ENCODE data around the gene SLC16A3. TPM values are rescaled to one million over a fixed set of nuclear protein-coding genes. Genes with fewer than 3 reads are reported as not detected.

The SLC16A3 gene
- total RNA-seq, 1 experiment from 2014 or later: 28.7 TPM

DNA sequence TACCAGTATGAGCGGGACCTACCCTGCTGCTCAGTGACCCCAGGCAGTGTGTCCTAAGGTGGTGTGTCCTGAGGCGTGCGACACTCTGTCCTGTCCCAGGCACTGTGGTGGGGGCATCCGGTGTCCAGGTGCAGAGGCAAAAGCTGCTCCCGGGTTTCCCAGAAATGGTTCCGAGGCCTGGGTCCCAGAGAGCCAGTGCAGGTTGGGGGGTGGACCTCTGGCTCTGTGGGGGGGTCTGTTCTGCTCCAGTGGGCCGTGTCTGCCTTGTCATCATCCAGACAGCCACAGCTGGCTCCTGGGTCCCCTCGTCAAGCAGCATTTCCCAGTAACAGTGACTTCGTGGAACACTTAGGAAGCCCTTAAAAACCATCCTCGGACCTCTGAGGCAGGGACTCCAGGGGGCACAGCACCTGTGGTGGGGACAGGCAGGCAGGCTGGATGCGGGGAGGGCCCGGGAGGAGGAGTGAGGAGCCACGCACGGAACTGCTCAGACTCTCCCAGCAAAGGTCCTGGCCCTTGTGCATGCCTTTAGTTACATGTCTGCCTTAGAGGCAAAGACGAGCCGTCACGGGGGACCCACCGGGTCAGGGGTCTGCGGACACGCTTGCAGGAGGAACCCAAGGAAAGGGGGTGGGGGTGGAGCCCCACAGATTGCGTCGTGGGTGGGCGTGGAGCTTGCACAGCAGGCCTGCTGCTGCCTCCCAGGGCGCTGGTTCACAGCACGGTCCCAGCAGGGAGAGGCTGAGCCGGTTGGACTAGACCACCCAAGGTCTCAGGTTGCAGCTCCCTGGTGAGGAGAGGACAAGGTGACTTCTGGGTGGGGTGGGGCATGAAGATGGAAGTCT, 5.6 kb downstream of the SLC16A3 start:
- TF ChIP-seq ZNF423 (CRISPR knock-in tag; IDR thresholded peaks at IDR 0.05): peak; percentile 71; the same call in 1 of the 2 replicates
- TF ChIP-seq, protein P1, sequence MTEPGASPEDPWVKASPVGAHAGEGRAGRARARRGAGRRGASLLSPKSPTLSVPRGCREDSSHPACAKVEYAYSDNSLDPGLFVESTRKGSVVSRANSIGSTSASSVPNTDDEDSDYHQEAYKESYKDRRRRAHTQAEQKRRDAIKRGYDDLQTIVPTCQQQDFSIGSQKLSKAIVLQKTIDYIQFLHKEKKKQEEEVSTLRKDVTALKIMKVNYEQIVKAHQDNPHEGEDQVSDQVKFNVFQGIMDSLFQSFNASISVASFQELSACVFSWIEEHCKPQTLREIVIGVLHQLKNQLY (CRISPR knock-in tag; IDR thresholded peaks at IDR 0.05): no peak
- peaks cover 11% of the 10 kb centered on the region for H3K27me3 Mint-ChIP-seq (ENCODE audit: low read depth)
- H3K4me1 Mint-ChIP-seq: peaks cover 10% of the 10 kb centered on the region
- DNase-seq (ENCODE audit: low spot score): no peak
- no peak overlapping the region for H3K27ac Mint-ChIP-seq
- no peaks in the 10 kb centered on the region for H3K9me3 Mint-ChIP-seq
- ATAC-seq: no peak
- no peak overlapping the region for H3K4me3 Mint-ChIP-seq
- ChIA-PET CTCF (interaction anchor here (0.6 kb wide), 1 partner anchor 144 kb away, joined by 3 read pairs; no protein-coding TSS in a partner anchor), POLR2A (interaction anchor here (1.1 kb wide), 1 partner anchor 21 kb away, joined by 3 read pairs; no protein-coding TSS in a partner anchor)
- peaks cover 2% of the 10 kb centered on the region; the same call in 1 of the 2 replicates for H3K36me3 Mint-ChIP-seq

DNA sequence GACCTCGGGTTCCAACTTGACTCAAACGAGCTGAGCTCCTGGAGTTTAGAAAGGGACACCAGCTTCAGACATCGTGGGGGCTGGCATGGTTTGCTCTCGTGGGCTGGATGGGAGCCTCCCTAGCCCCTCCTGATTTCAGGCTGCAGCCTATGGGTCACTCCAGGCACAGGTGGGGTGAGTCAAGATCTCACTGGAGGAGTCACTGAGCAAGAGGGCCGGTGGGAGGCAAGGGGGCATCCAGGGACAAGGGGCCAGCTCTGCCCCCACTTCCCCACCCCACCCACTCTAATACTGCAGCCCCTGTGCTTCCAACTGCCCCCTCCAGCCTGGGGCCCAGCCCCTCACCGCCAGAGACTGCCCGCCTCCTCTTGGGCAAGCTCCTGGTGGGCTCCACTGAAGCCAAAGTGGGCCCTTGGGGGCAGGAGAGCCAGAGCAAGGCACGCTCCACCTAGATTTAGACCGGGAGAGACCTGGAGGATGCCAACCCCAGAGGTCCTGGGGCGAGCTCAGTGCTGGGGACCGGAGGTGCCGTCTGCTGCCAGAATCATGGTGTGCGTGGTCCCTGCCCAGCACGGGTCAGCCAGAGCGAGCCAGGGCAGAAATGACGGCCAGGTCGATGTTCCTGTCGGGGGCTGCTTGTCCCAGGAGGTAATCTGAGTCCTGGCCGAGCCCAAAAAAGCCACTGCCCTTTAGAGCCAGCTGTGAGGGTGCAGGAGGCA, 6.4 kb downstream of the SLC16A3 start:
- ChIA-PET CTCF (interaction anchor here (0.6 to 2.7 kb wide), 14 partner anchors 19 to 180 kb away, joined by 3 to 15 read pairs (median 5); partner anchors contain the start of genes CD7 and SECTM1), POLR2A (interaction anchor here (1.1 kb wide), 1 partner anchor 20 kb away, joined by 3 read pairs; no protein-coding TSS in a partner anchor)
- ATAC-seq (no peak), DNase-seq (ENCODE audit: low spot score) (no peak)
- Mint-ChIP-seq H3K9me3 (no peaks in the 10 kb centered on the region), H3K4me3 (no peak overlapping the region), H3K27ac (no peak overlapping the region), H3K36me3 (peaks cover 2% of the 10 kb centered on the region; the same call in 1 of the 2 replicates), H3K27me3 (ENCODE audit: low read depth) (peaks cover 3% of the 10 kb centered on the region), H3K4me1 (peaks cover 7% of the 10 kb centered on the region)
- TF ChIP-seq, protein P2, sequence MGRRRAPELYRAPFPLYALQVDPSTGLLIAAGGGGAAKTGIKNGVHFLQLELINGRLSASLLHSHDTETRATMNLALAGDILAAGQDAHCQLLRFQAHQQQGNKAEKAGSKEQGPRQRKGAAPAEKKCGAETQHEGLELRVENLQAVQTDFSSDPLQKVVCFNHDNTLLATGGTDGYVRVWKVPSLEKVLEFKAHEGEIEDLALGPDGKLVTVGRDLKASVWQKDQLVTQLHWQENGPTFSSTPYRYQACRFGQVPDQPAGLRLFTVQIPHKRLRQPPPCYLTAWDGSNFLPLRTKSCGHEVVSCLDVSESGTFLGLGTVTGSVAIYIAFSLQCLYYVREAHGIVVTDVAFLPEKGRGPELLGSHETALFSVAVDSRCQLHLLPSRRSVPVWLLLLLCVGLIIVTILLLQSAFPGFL (CRISPR knock-in tag; IDR thresholded peaks at IDR 0.05; ENCODE audit: borderline replicate concordance): no peak
- TF ChIP-seq, protein P3, sequence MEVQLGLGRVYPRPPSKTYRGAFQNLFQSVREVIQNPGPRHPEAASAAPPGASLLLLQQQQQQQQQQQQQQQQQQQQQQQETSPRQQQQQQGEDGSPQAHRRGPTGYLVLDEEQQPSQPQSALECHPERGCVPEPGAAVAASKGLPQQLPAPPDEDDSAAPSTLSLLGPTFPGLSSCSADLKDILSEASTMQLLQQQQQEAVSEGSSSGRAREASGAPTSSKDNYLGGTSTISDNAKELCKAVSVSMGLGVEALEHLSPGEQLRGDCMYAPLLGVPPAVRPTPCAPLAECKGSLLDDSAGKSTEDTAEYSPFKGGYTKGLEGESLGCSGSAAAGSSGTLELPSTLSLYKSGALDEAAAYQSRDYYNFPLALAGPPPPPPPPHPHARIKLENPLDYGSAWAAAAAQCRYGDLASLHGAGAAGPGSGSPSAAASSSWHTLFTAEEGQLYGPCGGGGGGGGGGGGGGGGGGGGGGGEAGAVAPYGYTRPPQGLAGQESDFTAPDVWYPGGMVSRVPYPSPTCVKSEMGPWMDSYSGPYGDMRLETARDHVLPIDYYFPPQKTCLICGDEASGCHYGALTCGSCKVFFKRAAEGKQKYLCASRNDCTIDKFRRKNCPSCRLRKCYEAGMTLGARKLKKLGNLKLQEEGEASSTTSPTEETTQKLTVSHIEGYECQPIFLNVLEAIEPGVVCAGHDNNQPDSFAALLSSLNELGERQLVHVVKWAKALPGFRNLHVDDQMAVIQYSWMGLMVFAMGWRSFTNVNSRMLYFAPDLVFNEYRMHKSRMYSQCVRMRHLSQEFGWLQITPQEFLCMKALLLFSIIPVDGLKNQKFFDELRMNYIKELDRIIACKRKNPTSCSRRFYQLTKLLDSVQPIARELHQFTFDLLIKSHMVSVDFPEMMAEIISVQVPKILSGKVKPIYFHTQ (CRISPR knock-in tag; IDR thresholded peaks at IDR 0.05): no peak
- TF ChIP-seq ZNF263 (CRISPR knock-in tag; IDR thresholded peaks at IDR 0.05; ENCODE audit: low read depth): no peak
- TF ChIP-seq, protein P4, sequence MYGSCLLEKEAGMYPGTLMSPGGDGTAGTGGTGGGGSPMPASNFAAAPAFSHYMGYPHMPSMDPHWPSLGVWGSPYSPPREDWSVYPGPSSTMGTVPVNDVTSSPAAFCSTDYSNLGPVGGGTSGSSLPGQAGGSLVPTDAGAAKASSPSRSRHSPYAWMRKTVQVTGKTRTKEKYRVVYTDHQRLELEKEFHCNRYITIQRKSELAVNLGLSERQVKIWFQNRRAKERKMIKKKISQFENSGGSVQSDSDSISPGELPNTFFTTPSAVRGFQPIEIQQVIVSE (CRISPR knock-in tag; IDR thresholded peaks at IDR 0.05; ENCODE audit: borderline replicate concordance): no peak
- TF ChIP-seq TCF7 (CRISPR knock-in tag; IDR thresholded peaks at IDR 0.05; ENCODE audit: low read depth): no peak
- TF ChIP-seq, protein P5, sequence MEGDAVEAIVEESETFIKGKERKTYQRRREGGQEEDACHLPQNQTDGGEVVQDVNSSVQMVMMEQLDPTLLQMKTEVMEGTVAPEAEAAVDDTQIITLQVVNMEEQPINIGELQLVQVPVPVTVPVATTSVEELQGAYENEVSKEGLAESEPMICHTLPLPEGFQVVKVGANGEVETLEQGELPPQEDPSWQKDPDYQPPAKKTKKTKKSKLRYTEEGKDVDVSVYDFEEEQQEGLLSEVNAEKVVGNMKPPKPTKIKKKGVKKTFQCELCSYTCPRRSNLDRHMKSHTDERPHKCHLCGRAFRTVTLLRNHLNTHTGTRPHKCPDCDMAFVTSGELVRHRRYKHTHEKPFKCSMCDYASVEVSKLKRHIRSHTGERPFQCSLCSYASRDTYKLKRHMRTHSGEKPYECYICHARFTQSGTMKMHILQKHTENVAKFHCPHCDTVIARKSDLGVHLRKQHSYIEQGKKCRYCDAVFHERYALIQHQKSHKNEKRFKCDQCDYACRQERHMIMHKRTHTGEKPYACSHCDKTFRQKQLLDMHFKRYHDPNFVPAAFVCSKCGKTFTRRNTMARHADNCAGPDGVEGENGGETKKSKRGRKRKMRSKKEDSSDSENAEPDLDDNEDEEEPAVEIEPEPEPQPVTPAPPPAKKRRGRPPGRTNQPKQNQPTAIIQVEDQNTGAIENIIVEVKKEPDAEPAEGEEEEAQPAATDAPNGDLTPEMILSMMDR (IDR thresholded peaks at IDR 0.05): no peak
- TF ChIP-seq SOX15 (CRISPR knock-in tag; IDR thresholded peaks at IDR 0.05): no peak
- TF ChIP-seq TEAD4 (CRISPR knock-in tag; IDR thresholded peaks at IDR 0.05): no peak
- no peak for TF ChIP-seq NFYB (CRISPR knock-in tag; conservative IDR thresholded peaks at IDR 0.05; ENCODE audit: low read depth)
- no peak for TF ChIP-seq NR2C2 (CRISPR knock-in tag; IDR thresholded peaks at IDR 0.05)
- TF ChIP-seq, protein P6, sequence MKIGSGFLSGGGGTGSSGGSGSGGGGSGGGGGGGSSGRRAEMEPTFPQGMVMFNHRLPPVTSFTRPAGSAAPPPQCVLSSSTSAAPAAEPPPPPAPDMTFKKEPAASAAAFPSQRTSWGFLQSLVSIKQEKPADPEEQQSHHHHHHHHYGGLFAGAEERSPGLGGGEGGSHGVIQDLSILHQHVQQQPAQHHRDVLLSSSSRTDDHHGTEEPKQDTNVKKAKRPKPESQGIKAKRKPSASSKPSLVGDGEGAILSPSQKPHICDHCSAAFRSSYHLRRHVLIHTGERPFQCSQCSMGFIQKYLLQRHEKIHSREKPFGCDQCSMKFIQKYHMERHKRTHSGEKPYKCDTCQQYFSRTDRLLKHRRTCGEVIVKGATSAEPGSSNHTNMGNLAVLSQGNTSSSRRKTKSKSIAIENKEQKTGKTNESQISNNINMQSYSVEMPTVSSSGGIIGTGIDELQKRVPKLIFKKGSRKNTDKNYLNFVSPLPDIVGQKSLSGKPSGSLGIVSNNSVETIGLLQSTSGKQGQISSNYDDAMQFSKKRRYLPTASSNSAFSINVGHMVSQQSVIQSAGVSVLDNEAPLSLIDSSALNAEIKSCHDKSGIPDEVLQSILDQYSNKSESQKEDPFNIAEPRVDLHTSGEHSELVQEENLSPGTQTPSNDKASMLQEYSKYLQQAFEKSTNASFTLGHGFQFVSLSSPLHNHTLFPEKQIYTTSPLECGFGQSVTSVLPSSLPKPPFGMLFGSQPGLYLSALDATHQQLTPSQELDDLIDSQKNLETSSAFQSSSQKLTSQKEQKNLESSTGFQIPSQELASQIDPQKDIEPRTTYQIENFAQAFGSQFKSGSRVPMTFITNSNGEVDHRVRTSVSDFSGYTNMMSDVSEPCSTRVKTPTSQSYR (CRISPR knock-in tag; IDR thresholded peaks at IDR 0.05): no peak
- TF ChIP-seq SMAD4 (CRISPR knock-in tag; IDR thresholded peaks at IDR 0.05): no peak

All from WTC11 (cell line).